Hematopoietic multipotent progenitor cell treated with erythropoietin and hydrocortisone succinate and interleukin-3 and kit ligand, for 15 days (in vitro differentiated cells): ENCODE results near the gene TMEM86B.
"Not testable (repeated sequence)": the region's sequence is repeated elsewhere in the genome, so short reads cannot be mapped to it uniquely, and the experiment has no call there.

Experiments
- DNase-seq: peaks from one replicate; pipeline ENCODE4 v3.0.0-alpha.2; 2015; ENCODE audit warnings: low spot score

The TMEM86B gene

GRCh38 chr19:55241935-55242464 lies 13.4 kb upstream of the TMEM86B start:
- no peak for DNase-seq

- no peak for DNase-seq
These were observed 12.8 kb upstream of the TMEM86B start for GRCh38 chr19:55241143-55241934.

GRCh38 chr19:55240713-55241020 lies 12.1 kb upstream of the TMEM86B start:
- no peak for DNase-seq

- no peak for DNase-seq
These were observed 10.4 kb upstream of the TMEM86B start for GRCh38 chr19:55239004-55239403.

GRCh38 chr19:55238030-55238429 lies 9.5 kb upstream of the TMEM86B start:
- no peak for DNase-seq

- no peak for DNase-seq
These were observed 4.4 kb upstream of the TMEM86B start for GRCh38 chr19:55232986-55233385.

GRCh38 chr19:55232286-55232602 lies 3.7 kb upstream of the TMEM86B start:
- no peak for DNase-seq

- no peak for DNase-seq
These were observed 3.1 kb upstream of the TMEM86B start for GRCh38 chr19:55231391-55232285.

- no peak for DNase-seq
These were observed 2.2 kb upstream of the TMEM86B start for GRCh38 chr19:55230780-55231179.

GRCh38 chr19:55230329-55230728 lies 1.8 kb upstream of the TMEM86B start:
- no peak for DNase-seq

GRCh38 chr19:55229789-55230182 lies 1.2 kb upstream of the TMEM86B start:
- peak; percentile 17 for DNase-seq

GRCh38 chr19:55229145-55229788 lies 704 bp upstream of the TMEM86B start:
- DNase-seq: peak; percentile 21

- no peak for DNase-seq
These were observed 560 bp downstream of the TMEM86B start for GRCh38 chr19:55228015-55228391.

- peak; percentile 29 for DNase-seq
These were observed 1.1 kb downstream of the TMEM86B start for GRCh38 chr19:55227241-55228014.

- DNase-seq: no peak
These were observed 1.8 kb downstream of the TMEM86B start for GRCh38 chr19:55226788-55227187.

- DNase-seq: no peak
These were observed 2.3 kb downstream of the TMEM86B start for GRCh38 chr19:55226273-55226672.

GRCh38 chr19:55225415-55225958 lies 3.1 kb downstream of the TMEM86B start:
- DNase-seq: no peak

- not testable (repeated sequence) for DNase-seq
These were observed 3.7 kb downstream of the TMEM86B start for GRCh38 chr19:55224679-55225414.

- DNase-seq: no peak
These were observed 4.4 kb downstream of the TMEM86B start for GRCh38 chr19:55224038-55224665.

- no peak for DNase-seq
These were observed 5.1 kb downstream of the TMEM86B start for GRCh38 chr19:55223291-55224037.
